GM19463 (cell line): ENCODE results near the gene ACTR3C.
"Not testable (repeated sequence)": the region's sequence is repeated elsewhere in the genome, so short reads cannot be mapped to it uniquely, and the experiment has no call there.

ENCODE experiments used
- ATAC-seq: cut with Tn5 transposase; IDR thresholded peaks from one replicate; pipeline ENCODE4 v1.9.1; 2021; ENCODE audit warnings: mild to moderate bottlenecking, moderate library complexity; ENCODE audit not compliant: unreplicated experiment

ACTR3C gene

GRCh38 chr7:150337179-150337578, 13.8 kb upstream of the ACTR3C start:
- ATAC-seq, result no peak

- ATAC-seq, result no peak
These were observed 13.4 kb upstream of the ACTR3C start for GRCh38 chr7:150336746-150337145.

- no peak for ATAC-seq
These were observed 12.4 kb upstream of the ACTR3C start for GRCh38 chr7:150335774-150336112.

DNA sequence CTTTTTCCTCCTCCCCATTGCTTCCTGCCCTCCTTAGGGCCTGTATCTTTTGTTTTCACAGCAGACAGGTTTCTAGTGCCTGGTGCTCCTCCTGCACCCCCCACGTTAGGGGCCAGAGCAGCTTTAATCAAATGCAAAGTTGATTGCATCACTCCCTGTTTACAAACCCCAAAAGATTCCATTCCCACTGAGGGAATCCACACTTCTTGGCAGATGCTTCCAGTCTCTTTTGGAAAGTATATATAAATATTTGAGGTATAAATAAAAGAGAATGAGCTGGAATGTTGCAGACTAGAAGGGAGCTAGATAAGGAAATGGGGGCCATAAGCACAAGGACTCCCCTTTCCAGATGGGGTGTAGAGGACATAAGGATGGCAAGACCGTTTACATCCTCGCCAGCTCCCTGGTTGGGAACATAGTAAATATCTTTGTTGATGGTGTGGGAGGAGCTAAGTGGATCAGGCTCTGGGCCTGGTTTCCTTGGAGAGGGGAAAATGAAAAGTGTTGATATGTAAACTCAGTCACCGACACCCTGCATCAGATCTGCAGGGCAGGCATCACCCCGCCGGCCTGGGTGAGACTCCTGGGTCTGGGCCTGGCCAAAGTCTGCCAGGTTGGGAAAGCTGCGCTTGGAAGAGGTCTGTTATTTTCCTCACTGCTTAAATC, 11.9 kb upstream of the ACTR3C start:
- ATAC-seq, result no peak

- ATAC-seq, result no peak
These were observed 10.8 kb upstream of the ACTR3C start for GRCh38 chr7:150334108-150334507.

DNA sequence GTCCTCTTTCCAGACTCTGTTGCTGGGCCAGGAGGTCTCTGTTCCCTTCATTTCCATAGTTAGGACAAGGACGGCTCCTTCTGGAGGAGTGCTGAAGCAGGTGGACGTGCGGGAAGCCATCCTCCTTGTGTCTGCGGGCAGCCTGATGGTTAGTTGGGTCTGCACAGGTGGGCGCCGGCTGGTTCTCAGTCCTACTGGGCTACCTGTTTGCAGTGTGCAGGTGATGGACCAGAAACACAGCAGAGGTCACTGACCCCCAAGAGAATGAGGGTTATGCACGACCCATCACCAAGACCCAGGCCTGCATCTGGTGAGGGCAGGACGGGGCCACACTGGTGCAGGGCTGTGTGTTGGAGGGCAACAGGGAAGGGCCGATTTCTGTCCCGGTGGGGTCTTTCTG, 10.3 kb upstream of the ACTR3C start:
- no peak for ATAC-seq

- no peak for ATAC-seq
These were observed 9.7 kb upstream of the ACTR3C start for GRCh38 chr7:150332852-150333635.

GRCh38 chr7:150330211-150330885, 7.0 kb upstream of the ACTR3C start:
- ATAC-seq, result no peak

DNA sequence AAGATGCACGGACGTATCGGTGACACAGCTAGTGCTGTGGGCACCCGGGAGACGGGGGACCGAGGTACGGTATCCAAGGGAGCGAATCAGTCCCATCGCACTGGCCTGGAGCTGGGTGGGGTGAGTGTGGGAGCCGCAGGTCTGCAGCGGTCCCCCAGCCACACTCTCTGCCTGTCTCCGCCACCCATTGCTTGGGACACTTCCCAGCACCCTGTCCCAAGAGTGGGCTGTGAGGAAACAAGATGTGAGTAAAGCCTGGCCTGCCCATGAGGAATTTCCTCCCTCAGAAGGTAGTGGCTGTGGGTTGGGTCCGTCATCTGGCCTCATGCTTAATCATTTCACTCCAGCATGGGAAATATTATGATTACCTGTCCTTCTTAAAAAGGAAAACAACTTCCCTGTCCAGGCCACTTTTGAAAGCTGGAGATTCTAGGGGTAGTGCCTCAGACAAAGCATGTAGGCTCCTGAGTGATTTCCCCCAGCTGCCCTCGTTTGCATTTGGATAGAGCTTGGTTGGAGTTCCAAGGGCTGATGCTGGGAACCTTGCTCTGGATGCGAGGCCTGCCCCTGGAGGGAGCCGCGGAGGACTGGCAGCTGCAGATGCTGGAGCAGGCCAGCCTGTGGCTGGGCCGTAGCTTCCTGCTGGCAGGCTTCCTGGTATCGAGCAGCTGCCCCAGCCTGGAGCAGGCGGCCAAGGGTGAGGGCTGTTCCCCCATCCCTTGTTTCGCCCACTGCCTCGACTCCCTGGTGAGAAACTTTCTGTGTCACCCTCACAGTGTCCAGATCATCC, 6.2 kb upstream of the ACTR3C start:
- no peak for ATAC-seq

DNA sequence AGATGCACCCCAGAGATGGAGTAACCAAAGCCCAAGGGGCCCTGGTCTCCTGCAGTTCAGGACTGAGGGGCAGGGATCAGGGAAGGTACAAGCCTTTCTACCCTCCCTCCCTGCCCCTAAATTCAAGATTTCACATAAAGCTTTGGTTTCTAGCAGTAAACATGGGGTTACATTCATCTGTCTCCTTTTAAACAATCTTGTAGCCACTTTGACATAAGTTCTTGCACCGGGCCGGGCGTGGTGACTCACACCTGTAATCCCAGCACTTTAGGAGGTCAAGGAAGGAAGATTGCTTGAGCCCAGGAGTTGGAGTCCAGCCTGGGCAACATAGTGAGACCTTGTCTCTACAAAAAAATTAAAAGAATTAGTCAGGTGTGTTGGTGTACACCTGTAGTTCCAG, 4.0 kb upstream of the ACTR3C start:
- ATAC-seq, result no peak

DNA sequence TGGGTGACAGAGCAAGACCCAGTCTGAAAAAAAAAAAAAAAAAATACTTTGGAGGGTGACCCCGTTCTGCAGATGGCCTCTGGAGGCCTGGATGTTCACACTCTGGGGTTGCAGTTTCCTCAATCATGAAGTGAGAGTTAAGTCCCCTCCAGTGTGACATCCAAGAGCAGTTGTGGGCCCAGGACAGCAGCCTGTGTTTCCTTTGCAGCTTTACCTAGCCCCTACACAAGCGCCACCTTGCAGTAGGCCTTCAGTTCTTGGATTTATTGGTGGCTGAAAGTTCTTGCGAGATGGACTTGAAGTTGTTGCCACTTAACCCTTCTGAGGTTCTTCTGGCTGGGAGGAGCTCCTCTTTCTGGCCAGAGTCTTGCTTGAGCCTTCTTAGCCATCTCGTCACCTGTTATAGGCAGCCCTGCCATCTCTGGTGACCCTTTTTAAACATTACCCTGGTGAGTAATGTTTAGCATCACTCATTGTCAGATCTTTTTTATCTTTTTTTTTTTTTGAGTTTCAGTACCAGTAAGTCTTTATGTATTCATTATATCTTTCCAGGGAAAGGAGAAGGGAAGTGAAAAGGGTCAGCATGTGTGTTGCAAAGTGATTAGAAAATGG, 3.4 kb upstream of the ACTR3C start:
- no peak for ATAC-seq

DNA sequence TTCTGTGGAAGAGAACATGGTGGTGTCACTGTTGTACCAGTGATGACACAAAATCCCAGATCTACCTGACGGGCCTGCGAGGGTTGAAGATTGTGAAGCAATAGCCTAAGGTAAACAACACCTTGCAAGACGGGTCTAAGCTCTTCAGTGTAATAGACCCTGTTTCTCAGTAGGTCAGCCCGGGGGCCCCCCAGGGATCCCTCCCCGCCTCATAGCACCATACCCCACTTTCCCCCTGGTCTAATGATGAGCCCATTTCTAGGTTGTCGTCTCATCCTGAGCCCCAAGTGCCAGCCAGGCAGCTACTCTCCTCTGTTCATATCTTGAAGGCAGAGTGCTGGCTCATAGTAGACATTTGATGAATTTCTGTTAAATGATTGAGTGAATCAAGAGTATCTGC, 2.6 kb upstream of the ACTR3C start:
- ATAC-seq, result no peak

DNA sequence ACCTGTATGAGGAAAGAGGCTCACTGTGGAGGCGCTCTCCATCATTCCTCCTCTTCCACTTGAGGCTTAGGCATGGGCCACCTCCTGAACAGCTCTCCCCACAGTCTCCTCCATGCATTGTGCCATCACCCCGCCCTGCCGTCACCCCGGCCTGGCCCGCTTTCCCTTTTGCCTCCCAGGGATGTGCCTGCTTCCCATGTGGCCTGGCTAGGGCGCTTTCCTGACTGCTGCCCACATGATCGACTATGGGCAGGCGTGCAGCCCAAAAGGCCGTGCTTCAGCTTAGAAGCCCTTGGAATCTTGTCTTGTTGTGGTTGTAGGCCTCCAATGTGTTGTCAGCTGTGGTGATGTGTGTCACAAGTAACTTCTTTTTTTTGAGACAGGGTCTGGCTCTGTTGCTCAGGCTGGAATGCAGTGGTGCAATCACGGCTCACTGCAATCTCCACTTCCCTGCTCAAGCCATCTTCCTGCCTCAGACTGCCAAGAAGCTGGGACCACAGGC, 1.8 kb upstream of the ACTR3C start:
- no peak for ATAC-seq

DNA sequence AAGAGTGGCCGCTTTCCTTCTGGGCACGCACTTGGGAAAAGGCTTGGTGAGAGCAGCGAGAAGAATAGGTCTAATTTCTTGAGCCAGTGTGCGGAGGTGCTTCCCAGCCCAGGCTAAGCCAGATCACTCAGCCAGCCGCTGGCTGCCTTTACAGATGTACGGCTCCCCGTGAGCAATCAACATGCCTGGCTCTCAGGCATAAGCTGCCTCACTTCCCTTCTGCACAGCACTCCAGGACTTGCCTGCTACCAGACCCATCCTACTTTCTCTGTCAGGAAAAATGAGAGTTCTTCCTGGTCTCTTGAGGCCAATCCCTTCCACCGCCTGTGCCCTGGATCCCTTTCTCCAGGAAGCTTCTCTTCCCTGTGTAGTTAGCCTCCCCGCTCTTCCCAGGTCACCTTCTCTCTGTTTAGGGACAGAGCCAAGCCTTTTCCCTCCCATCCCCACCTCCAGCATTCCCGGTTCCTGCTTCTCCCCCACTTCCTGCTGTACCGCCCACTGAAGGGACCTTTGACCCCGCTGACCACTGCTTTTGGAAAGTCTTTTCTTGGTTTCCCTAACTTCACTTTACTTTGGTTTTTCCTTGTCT, 1.1 kb upstream of the ACTR3C start:
- ATAC-seq, result no peak

DNA sequence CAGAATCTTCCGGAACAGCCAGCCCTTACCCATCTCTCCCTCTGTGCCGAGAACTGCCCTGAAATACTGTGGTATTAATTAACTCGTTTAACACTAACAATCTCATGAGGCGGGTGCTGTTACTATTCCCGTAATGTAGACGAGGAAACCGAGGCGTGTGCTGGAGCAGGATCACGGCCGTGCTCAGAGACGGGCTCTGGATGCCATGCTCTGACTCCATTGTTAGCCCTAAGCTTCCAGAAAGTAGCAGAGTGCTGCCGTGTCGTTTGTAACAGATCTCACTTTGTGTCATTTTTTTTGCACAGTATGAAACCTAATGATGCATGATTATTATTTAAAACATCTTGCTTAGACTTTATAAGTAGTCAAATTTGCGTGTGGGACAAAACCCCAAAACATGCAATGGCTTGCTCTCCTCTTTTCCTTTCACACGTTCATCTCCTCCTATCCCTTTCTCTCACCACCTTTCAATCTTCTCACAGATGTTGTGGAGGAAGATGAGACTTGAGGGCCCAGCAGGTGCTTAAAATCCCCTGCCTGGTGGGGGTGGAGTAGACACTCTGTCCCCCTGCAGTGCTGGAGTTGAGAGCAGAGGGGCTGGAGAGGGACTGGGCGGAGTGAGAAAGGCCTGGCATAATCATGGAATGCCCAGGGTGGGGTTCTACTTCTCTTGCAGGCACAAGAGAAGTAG, 482 bp upstream of the ACTR3C start:
- no peak for ATAC-seq

- no peak for ATAC-seq
These were observed 1.1 kb downstream of the ACTR3C start for GRCh38 chr7:150322114-150322832.

GRCh38 chr7:150321788-150322113, 1.6 kb downstream of the ACTR3C start:
- no peak for ATAC-seq

- no peak for ATAC-seq
These were observed 5.4 kb downstream of the ACTR3C start for GRCh38 chr7:150317748-150318444.

DNA sequence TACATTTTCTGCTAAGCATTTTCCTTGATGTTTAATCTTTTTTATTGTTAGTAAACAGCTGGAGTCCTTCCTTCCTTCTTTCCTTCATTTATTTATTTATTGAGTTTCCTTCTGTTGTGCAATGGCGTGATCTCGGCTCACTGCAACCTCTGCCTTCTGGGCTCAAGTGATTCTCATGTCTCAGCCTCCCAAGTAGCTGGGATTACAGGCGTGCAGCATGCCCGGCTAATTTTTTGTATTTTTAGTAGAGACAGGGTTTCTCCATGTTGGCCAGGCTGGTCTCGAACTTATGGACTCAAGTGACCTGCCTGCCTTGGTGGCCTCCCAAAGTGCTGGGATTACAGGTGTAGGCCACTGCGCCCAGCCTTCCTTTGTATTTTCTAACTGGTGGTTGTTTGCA, 6.4 kb downstream of the ACTR3C start:
- not testable (repeated sequence) for ATAC-seq
